CD14-positive monocyte (primary cell): Measurements from ENCODE around the gene TAF6. TPM values are rescaled to one million over a fixed set of nuclear protein-coding genes. Genes with fewer than 3 reads are reported as not detected.
A peak's percentile ranks its signal among the peaks of the same experiment; 100 is the strongest.

Experiments
- DNase-seq, 3 donors: peaks; one replicate each; pipeline ENCODE4 v3.0.0-alpha.2; 2011 to 2022
- H2AFZ ChIP-seq: 2 replicates; pipeline ENCODE4 v1.6.0; 2012; ENCODE audit warnings: mild to moderate bottlenecking, low read depth, low read length, inconsistent platforms; ENCODE audit not compliant: insufficient read depth, poor library complexity, severe bottlenecking
- H3K27ac ChIP-seq, 2 donors: 1 replicate in 1 of 2; 2 replicates in 1 of 2; pipeline ENCODE4 v1.5.1; 2012 to 2013; ENCODE audit warnings: low read length in 2 of 2, control low read depth in 1 of 2, inconsistent platforms in 1 of 2, low read depth in 1 of 2, mild to moderate bottlenecking in 1 of 2
- H3K27me3 ChIP-seq, 2 donors: one replicate each; pipeline versions ENCODE4 v1.6.0 to v1.6.1; 2011 to 2013; ENCODE audit warnings: low read length in 2 of 2; ENCODE audit not compliant: control insufficient read depth in 2 of 2, insufficient read depth in 2 of 2
- H3K36me3 ChIP-seq, 2 donors: replicated peaks in 1 of 2; 1 replicate in 1 of 2; 2 replicates in 1 of 2; pipeline versions ENCODE4 v1.5.1 to v1.6.1; 2012 to 2013; ENCODE audit warnings: low read length in 2 of 2, control low read depth in 1 of 2, inconsistent platforms in 1 of 2, mild to moderate bottlenecking in 1 of 2; ENCODE audit not compliant: insufficient read depth in 2 of 2, control insufficient read depth in 1 of 2
- H3K4me1 ChIP-seq, 2 donors: 1 replicate in 1 of 2; 2 replicates in 1 of 2; pipeline versions ENCODE4 v1.5.1 to v1.6.1; 2012 to 2013; ENCODE audit warnings: low read length in 2 of 2, control low read depth in 1 of 2, inconsistent platforms in 1 of 2, mild to moderate bottlenecking in 1 of 2, moderate library complexity in 1 of 2; ENCODE audit not compliant: insufficient read depth in 2 of 2, control insufficient read depth in 1 of 2
- H3K4me2 ChIP-seq: replicated peaks from 2 replicates; pipeline ENCODE3; 2012; ENCODE audit warnings: low read length, moderate library complexity, mild to moderate bottlenecking; ENCODE audit not compliant: poor library complexity, severe bottlenecking; ENCODE audit errors: extremely low read depth
- H3K4me3 ChIP-seq, 3 experiments: fragments of 200-600 bp in 1 of 3; sonication (generic) in 1 of 3; replicated peaks in 1 of 3; 1 replicate in 2 of 3; 2 replicates in 1 of 3; pipeline ENCODE4 v1.5.1; 2011 to 2013; ENCODE audit warnings: low read length in 3 of 3, mild to moderate bottlenecking in 3 of 3, control low read depth in 2 of 3, low read depth in 2 of 3, inconsistent platforms in 1 of 3, moderate library complexity in 1 of 3
- H3K79me2 ChIP-seq: 2 replicates; pipeline ENCODE4 v1.6.0; 2012; ENCODE audit warnings: mild to moderate bottlenecking, control low read depth, inconsistent platforms, low read length, moderate library complexity; ENCODE audit not compliant: insufficient read depth
- H3K9ac ChIP-seq: 2 replicates; pipeline ENCODE4 v1.6.0; 2017; ENCODE audit warnings: low read length, mild to moderate bottlenecking; ENCODE audit not compliant: insufficient read depth, poor library complexity, severe bottlenecking
- H3K9me3 ChIP-seq, 2 donors: replicated peaks in 1 of 2; 1 replicate in 1 of 2; 2 replicates in 1 of 2; pipeline versions ENCODE4 v1.5.1 to v1.6.1; 2012 to 2013; ENCODE audit warnings: low read length in 2 of 2, control low read depth in 1 of 2; ENCODE audit not compliant: control insufficient read depth in 1 of 2, insufficient read depth in 1 of 2
- H4K20me1 ChIP-seq: 2 replicates; pipeline ENCODE4 v1.6.0; 2012; ENCODE audit warnings: mild to moderate bottlenecking, low read length, control low read depth, moderate library complexity; ENCODE audit not compliant: insufficient read depth
- H3K27ac Mint-ChIP-seq, 7 donors: one replicate each; pipeline ENCODE4 v1.8.0; 2020; ENCODE audit warnings: mild to moderate bottlenecking in 7 of 7, mixed read lengths in 7 of 7, moderate library complexity in 6 of 7, inconsistent platforms in 2 of 7
- H3K27me3 Mint-ChIP-seq, 3 donors: one replicate each; pipeline ENCODE4 v1.8.0; 2021 to 2022; ENCODE audit warnings: low read depth in 3 of 3, mild to moderate bottlenecking in 3 of 3, mixed read lengths in 3 of 3, moderate library complexity in 3 of 3, inconsistent platforms in 1 of 3
- H3K36me3 Mint-ChIP-seq, 2 donors: one replicate each; pipeline ENCODE4 v1.8.0; 2020; ENCODE audit warnings: mixed read lengths in 2 of 2, inconsistent platforms in 1 of 2, mild to moderate bottlenecking in 1 of 2
- H3K4me1 Mint-ChIP-seq: one replicate; pipeline ENCODE4 v1.8.0; 2020; ENCODE audit warnings: mild to moderate bottlenecking, mixed read lengths
- H3K4me3 Mint-ChIP-seq, 2 donors: one replicate each; pipeline ENCODE4 v1.8.0; 2020; ENCODE audit warnings: mild to moderate bottlenecking in 2 of 2, mixed read lengths in 2 of 2, moderate library complexity in 1 of 2
- H3K9me3 Mint-ChIP-seq, 7 donors: one replicate each; pipeline ENCODE4 v1.8.0; 2020 to 2022; ENCODE audit warnings: mixed read lengths in 7 of 7, mild to moderate bottlenecking in 6 of 7, moderate library complexity in 6 of 7, inconsistent platforms in 2 of 7
- CTCF ChIP-seq: fragments of 200-600 bp; IDR thresholded peaks from one replicate; pipeline ENCODE4 v1.8.0; 2022; ENCODE audit warnings: antibody characterized with exemption, mild to moderate bottlenecking
- WGBS: methylation state at CpG from one replicate; pipeline ENCODE4 v1.1.5; 2013; ENCODE audit warnings: missing lambda C conversion rate; ENCODE audit not compliant: insufficient coverage; 5-methylcytosine and 5-hydroxymethylcytosine counted together
- intact Hi-C, 2 donors: fragments of 100-400 bp; cut with micrococcal nuclease; formaldehyde crosslinking; loops; one replicate each; pipeline versions ENCODE4 v1.15.0 to v1.15.1; 2023
- polyA plus RNA-seq, 3 donors: library from polyadenylated mRNA; depleted of rRNA in 1 of 3; unstranded in 2 of 3; stranded (reverse) in 1 of 3; fragments of 300-500 nt in 2 of 3; fragments of >200 nt in 1 of 3; fragmentation: Illumina TruSeq in 2 of 3; gene quantifications; 1 replicate in 2 of 3; 2 replicates in 1 of 3; pipeline ENCODE4 v1.2.3, GENCODE V29; 2012 to 2021

Gene TAF6
- polyA plus RNA-seq, 3 donors: 9.6 to 28.9 (median 11.0) TPM

GRCh38 chr7:100098913-100099312 is 20.2 kb downstream of the TAF6 start:
- H3K27me3 Mint-ChIP-seq: peaks cover 0 to 3% (median 0%) of the 10 kb centered on the region in 3 donors
- H3K4me1 Mint-ChIP-seq: peaks cover 23% of the 10 kb centered on the region
- Histone ChIP-seq H3K79me2 (peaks cover 53% of the 10 kb centered on the region), H3K4me1 (peaks cover 22 to 27% of the 10 kb centered on the region in 2 donors), H3K27ac (no peak overlapping the region), H3K27me3 (no peaks in the 10 kb centered on the region), H3K9ac (no peak overlapping the region), H4K20me1 (no peaks in the 10 kb centered on the region), H3K4me2 (no peak overlapping the region), H3K36me3 (peaks cover 56 to 64% of the 10 kb centered on the region in 2 donors), H3K9me3 (no peaks in the 10 kb centered on the region), H2AFZ (no peak overlapping the region), H3K4me3 (no peak overlapping the region)
- no peaks in the 10 kb centered on the region for H3K9me3 Mint-ChIP-seq
- WGBS: 92% methylated on average over 8 of the region's 10 CpGs
- peaks cover 60 to 67% of the 10 kb centered on the region in 2 donors for H3K36me3 Mint-ChIP-seq
- no peak for DNase-seq
- H3K27ac Mint-ChIP-seq: peak overlapping the region in 3 of 7 donors; percentile 3 to 89 (median 56)
- TF ChIP-seq CTCF: no peak
- H3K4me3 Mint-ChIP-seq: no peak overlapping the region
- intact Hi-C loops: no loop called here

- Histone ChIP-seq H2AFZ (no peak overlapping the region), H3K4me3 (no peak overlapping the region), H3K79me2 (peaks cover 39% of the 10 kb centered on the region), H4K20me1 (no peaks in the 10 kb centered on the region), H3K4me1 (peaks cover 9 to 10% of the 10 kb centered on the region in 2 donors), H3K36me3 (peaks cover 82 to 88% of the 10 kb centered on the region in 2 donors), H3K9ac (no peak overlapping the region), H3K27me3 (no peaks in the 10 kb centered on the region), H3K9me3 (no peaks in the 10 kb centered on the region), H3K27ac (no peak overlapping the region), H3K4me2 (no peak overlapping the region)
- intact Hi-C loops: no loop called here
- Mint-ChIP-seq H3K4me3 (no peak overlapping the region), H3K27me3 (no peaks in the 10 kb centered on the region), H3K27ac (peak overlapping the region in 3 of 7 donors; percentile 10 to 77 (median 62)), H3K36me3 (peaks cover 83 to 89% of the 10 kb centered on the region in 2 donors), H3K9me3 (no peaks in the 10 kb centered on the region), H3K4me1 (peaks cover 14% of the 10 kb centered on the region)
- no peak for DNase-seq
- WGBS: 95% methylated on average over 13 of the region's 17 CpGs
- TF ChIP-seq CTCF: no peak
Measured at GRCh38 chr7:100095704-100096103, 23.5 kb downstream of the TAF6 start.
